ENCODE measurements around the gene IL24.

Gene IL24

DNA sequence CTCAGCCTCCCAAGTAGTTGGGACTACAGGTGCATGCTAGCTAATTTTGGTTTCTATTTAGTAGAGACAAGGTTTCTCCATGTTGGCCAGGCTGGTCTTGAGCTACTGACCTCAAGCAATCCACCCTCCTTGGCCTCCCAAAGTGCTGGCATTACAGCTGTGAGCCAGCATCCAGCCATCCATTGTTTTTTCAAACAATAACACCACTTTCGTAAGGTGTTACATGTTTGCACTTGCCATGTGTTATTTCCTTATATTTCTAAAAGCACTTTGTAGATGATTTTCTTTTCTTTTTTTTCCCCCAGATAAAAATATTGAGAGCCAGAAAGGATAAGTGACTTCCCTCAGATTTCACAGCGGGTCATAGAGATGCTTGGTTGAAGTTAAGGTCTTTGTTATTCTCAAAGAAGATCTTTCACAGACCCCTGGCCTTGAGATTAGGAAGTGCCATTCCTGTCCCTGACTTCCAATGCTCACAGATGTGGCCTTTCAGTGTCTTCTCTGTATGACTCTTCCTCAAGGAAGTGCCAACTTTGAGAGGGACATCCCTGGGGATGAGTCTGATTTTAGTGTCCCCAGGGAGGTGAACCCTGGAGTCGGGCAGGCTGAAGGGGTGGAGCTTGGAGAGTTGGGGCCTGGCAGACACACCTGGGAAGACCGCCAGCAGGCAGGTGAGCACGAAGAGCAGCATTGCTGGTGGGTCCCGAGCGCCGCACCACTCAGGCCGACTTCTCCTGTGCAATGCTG lies 42.8 kb downstream of the IL24 start:
- DNase-seq (ENCODE audit: low spot score), result no peak
- TF ChIP-seq, protein P1, sequence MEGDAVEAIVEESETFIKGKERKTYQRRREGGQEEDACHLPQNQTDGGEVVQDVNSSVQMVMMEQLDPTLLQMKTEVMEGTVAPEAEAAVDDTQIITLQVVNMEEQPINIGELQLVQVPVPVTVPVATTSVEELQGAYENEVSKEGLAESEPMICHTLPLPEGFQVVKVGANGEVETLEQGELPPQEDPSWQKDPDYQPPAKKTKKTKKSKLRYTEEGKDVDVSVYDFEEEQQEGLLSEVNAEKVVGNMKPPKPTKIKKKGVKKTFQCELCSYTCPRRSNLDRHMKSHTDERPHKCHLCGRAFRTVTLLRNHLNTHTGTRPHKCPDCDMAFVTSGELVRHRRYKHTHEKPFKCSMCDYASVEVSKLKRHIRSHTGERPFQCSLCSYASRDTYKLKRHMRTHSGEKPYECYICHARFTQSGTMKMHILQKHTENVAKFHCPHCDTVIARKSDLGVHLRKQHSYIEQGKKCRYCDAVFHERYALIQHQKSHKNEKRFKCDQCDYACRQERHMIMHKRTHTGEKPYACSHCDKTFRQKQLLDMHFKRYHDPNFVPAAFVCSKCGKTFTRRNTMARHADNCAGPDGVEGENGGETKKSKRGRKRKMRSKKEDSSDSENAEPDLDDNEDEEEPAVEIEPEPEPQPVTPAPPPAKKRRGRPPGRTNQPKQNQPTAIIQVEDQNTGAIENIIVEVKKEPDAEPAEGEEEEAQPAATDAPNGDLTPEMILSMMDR (IDR thresholded peaks at IDR 0.05; ENCODE audit: extremely low read depth, missing control alignments), result no peak

DNA sequence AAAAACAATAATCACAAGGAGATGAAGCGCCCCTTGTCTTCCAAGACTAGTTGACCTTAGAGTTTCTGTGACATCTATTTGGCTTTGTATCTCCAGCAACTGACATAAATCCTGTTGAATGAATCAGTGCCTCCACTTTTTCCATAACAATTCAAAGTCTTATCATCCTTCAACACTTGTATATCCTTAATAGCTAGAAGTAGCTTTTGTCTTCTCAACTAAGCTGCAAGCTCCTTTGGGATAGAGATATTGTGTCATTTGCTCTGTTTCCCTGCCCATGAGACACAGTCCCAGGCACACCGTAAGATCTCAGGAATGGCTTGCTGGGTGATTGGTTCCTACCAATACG lies 43.3 kb downstream of the IL24 start:
- TF ChIP-seq, protein P1 (IDR thresholded peaks at IDR 0.05; ENCODE audit: extremely low read depth, missing control alignments), result no peak
- DNase-seq (ENCODE audit: low spot score), result no peak

DNA sequence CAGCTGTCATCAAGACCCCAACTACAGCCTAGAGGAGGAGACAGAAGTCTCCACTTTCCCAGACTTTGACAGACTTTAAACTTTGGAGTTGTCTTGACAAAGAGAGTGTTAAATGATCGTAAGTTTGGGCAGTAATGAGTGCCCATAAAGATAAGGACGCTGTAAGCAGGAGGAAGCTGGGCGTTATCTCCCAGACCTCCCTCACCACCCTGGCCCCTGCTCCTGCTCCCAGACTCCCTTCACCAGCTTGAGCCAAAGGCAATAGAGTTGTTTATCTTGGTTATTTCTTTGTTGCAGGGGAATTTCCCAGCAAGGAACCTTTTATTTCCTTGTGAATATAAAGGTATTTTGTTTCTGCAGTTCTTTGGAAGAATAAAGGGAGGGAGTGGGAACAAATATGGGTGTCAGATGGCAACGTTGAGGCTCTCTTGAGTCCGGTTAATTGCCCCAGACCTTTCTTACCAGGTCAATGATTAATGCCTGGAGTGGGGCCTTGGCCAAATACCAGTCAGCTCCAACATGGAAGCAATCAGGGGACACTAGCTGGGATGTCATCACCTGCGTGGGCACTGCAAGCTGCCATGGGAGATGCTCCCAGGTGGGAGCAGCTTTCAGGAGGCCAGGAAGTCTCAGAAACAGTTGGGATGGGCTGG lies 44.6 kb downstream of the IL24 start:
- TF ChIP-seq, protein P1 (IDR thresholded peaks at IDR 0.05; ENCODE audit: extremely low read depth, missing control alignments), result no peak
- no peak for DNase-seq (ENCODE audit: low spot score)

DNA sequence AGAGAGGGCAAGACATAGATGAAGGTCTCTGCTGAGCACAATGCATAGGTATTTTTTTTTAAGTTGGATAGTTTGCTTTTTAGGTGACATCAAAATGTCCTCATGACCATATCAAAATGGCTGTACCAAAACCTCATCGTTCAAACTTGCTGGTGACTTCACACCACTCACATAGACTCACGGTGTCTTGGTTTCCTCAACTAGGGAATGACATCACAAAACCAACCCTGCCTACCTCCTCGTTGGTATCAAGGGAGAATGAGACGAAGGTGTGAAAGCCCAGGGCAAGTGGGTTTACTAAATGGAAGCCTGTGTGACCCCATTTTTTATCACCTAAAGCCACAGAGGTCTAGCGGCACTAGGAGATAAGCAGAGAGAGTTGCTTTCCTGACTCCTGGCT lies 47.5 kb downstream of the IL24 start:
- no peak for DNase-seq (ENCODE audit: low spot score)
- TF ChIP-seq, protein P1 (IDR thresholded peaks at IDR 0.05; ENCODE audit: extremely low read depth, missing control alignments), result no peak

DNA sequence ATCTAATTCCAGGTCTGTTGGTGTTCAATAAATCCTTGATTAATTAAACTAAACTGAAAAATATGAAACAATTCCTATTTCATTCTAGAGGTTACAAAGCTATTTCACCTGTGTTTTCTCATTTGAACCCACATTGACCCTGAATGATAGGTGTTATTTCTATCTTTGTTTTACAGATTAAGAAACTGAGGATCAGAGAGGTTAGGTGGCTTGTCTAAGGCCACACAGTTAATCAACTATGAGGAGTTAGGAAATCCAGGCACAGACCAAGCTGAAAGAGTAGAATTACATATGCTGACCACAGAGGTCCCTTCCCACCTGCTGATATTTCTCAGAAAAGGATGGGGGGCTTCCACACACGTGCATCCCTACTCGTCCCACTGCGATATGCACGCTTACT lies 48.5 kb downstream of the IL24 start:
- TF ChIP-seq, protein P1 (IDR thresholded peaks at IDR 0.05; ENCODE audit: extremely low read depth, missing control alignments), result no peak
- no peak for DNase-seq (ENCODE audit: low spot score)

DNA sequence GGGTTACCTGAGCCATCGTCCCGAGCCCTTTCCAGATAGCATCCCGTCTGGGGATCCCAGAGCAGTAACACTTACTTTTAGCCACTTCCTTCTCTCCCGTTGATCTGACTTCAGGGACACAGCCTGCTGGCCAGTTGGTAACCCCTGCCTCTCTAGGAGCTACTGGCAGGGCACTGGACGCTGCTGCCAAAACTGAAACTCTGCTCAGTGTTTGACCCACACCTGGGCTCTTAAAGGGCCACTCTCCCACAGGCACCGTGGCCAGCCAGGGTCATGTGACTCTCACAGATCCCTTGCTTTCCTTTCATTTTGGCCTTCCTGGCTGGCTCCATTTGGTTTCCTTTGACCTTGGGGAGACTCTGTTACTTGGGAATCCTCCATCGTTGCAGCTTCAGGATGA lies 49.0 kb downstream of the IL24 start, which contains the start of gene PIGR:
TSS of gene PIGR (minus strand) at position 206 of the 400 bp plus-strand sequence. CDS start 5,935 bp downstream, outside the sequence.
- TF ChIP-seq, protein P1 (IDR thresholded peaks at IDR 0.05; ENCODE audit: extremely low read depth, missing control alignments), result no peak
- DNase-seq (ENCODE audit: low spot score), result no peak

DNA sequence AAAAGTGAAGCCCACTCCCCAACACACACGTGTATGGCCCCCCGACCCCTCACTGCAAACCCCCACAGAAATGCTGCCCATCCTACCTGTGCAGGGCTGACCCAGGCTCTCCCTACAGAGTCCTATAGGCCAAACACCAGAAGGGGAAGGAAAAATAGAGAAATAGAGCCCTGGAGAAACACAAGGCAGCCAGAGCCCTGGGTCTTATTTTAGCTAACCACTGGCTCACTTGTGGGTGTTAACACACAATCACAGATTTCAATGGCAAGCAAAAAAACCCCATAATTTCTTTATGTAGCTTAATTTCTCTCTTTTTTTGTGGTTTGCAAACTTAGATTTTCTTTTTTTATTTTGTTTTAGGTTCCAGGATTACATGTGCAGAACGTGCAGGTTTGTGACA lies 50.0 kb downstream of the IL24 start:
- no peak for DNase-seq (ENCODE audit: low spot score)
- TF ChIP-seq, protein P1 (IDR thresholded peaks at IDR 0.05; ENCODE audit: extremely low read depth, missing control alignments), result no peak
